HG03025 (cell line): Measurements from ENCODE around the gene GNA12.
"Not testable (repeated sequence)": the region's sequence is repeated elsewhere in the genome, so short reads cannot be mapped to it uniquely, and the experiment has no call there.

ENCODE experiments used
- ATAC-seq: cut with Tn5 transposase; IDR thresholded peaks from one replicate; pipeline ENCODE4 v1.9.1; 2021; ENCODE audit warnings: mild to moderate bottlenecking, moderate library complexity; ENCODE audit not compliant: unreplicated experiment, low FRiP score

GNA12 gene

DNA sequence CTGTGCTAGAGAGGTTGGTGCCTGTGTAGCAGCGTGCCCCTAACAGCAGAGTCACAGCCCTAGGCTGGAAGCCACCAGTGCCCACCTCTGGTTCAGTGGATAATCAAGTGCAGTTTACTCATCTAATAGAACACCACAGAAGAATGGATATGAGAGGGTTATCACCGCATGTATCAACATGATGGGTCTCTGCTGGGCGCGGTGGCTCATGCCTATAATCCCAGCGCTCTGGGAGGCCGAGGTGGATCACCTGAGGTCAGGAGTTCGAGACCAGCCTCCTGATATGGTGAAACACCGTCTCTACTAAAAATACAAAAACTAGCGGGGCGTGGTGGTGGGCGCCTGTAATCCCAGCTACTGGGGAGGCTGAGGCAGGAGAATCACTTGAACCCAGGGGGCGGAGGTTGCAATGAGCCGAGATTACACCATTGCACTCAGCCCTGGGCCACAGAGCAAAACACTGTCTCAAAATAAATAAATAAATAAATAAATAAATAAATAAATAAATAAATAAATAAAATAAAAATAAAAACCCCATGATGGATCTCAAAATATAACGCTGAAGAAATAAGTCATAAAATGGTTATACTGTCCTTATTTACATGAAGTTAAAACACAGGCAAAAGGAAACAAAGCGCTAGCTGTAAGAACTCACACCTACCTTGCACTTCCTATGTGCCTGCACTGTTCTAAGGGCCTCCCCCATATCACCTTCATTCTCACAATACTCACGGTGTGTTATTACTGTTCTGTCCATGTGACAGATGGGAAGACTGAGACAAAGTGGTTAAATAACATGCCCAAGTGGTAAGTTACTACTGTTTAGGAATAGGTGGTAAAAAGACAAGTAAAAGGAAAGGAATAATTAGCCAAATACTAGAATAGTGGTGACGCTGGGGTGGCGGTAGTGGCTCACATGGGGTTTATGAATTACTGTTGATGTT, 85.2 kb downstream of the GNA12 start:
- no peak for ATAC-seq

- ATAC-seq: peak; percentile 65
These were observed 86.0 kb downstream of the GNA12 start for GRCh38 chr7:2757904-2758672.

- no peak for ATAC-seq
These were observed 86.7 kb downstream of the GNA12 start for GRCh38 chr7:2757361-2757903.

GRCh38 chr7:2755531-2755930, 88.6 kb downstream of the GNA12 start:
- ATAC-seq: no peak

DNA sequence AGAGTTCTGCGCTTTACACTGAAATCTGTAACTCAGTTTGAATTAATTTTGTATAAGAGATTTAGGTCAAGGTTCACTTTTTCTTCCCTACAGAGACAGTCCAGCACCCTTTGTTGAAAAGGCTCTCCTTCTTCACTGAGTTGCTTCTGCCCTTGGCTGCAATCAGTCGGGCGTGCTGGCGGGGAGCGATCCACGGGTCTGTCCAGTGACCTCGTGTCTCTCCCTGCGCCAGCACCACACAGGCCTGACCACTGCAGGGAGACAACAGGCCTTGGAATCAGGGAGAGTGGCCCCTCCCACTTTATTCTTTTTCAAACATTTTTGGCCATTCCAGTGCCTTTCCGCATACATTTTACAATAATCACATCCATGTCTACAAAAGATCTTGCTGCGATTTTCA, 89.2 kb downstream of the GNA12 start:
- ATAC-seq: no peak

DNA sequence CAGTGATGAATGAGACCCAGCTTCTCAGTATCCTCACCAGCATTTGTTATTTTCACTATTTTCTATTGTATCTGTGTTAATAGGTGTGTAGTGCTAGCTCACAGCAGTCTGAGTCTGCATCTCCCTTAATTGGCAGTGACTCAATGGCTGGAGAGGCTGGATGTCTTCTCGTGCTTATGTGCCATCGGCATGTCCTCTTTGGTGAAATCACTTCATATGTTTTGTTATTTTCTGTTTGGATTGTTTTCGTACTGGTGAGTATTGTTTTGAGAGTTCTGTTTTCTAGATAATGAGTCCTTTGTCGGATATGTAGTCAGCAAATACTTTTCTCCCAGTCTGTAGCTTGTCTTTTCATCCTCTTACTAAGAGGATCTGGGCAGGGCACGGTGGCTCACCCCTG, 90.0 kb downstream of the GNA12 start:
- ATAC-seq: no peak

DNA sequence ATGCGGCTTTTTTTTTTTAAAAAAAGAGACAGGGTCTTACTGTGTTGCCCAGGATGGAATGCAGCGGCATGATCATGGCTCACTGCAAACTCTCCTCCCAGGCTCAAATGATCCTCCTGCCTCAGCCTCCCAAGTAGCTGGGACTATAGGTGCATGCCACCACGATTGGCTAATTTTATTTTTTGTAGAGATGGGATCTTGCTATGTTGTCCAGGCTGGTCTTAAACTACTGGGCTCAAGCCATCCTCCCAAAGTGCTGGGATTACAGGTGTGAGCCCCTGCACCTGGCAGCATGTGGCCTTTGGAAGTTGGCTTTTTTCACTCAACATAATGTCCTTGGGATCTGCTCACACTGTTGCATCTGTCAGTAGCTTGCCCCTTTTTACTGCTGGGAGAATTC, 91.0 kb downstream of the GNA12 start:
- ATAC-seq: no peak

- no peak for ATAC-seq
These were observed 93.0 kb downstream of the GNA12 start for GRCh38 chr7:2751086-2751485.

DNA sequence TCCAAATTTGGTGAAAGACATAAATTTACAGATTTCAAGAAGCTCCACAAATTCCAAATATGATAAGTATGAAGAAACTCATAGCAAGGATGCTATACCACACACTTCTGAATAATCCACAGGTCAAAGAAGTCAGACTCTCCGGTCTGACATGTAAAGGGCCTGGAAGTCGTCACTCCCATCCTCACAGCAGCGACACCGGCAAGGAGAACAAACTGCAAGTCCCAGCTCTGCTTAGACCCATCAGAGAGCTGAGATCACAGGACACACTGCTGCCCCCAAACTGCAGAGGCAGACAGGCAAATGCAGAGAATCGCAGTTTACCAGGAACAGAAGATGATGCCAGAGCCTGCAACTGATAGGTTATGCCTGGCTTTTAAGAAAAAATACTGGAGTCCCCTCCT, 94.1 kb downstream of the GNA12 start:
- ATAC-seq: no peak

GRCh38 chr7:2748684-2749083, 95.4 kb downstream of the GNA12 start:
- ATAC-seq: not testable (repeated sequence)

GRCh38 chr7:2743523-2744185, 100.5 kb downstream of the GNA12 start:
- not testable (repeated sequence) for ATAC-seq

- no peak for ATAC-seq
These were observed 105.2 kb downstream of the GNA12 start for GRCh38 chr7:2738766-2739549.

- no peak for ATAC-seq
These were observed 106.2 kb downstream of the GNA12 start for GRCh38 chr7:2737771-2738540.

- not testable (repeated sequence) for ATAC-seq
These were observed 106.9 kb downstream of the GNA12 start for GRCh38 chr7:2737005-2737743.

DNA sequence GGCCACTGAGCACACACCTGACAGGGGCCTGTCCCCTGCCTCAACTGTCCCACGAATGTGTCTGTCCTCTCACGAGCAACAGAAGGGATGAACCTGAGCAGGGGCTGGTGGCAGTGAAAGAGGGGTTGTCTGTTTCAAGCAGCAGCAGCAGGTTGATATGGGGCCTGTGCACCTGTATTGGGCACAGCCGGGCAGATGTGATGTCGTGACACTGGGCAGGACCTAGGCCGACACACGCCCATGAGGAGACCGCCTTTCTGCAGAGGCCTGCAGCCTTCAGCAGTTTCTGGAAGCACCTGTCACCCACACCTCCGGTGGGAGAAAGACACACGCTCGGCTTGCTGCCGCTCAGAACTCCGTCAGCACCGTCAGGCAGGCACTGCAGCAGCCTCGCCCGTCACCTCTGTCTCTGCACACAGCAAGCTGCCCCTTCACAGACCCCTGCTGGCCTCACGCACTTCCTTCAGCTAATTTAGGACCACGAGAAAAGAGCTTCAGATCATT, 107.6 kb downstream of the GNA12 start:
- no peak for ATAC-seq

GRCh38 chr7:2735744-2736143, 108.4 kb downstream of the GNA12 start:
- no peak for ATAC-seq

GRCh38 chr7:2734751-2735571, 109.1 kb downstream of the GNA12 start:
- ATAC-seq: no peak
